OCI-LY7 (cell line): ENCODE data around the gene SFT2D2. TPM values are rescaled to one million over a fixed set of nuclear protein-coding genes. Genes with fewer than 3 reads are reported as not detected.
"Not testable (repeated sequence)": the region's sequence is repeated elsewhere in the genome, so short reads cannot be mapped to it uniquely, and the experiment has no call there.

Experiments used
- BruUV-seq: library from RNA; stranded (reverse); fragments of 400-500 nt; replicated peaks from 2 replicates; lab custom pipeline; 2021; lab: Mats Ljungman, UMichigan
- CTCF ChIA-PET: fragments of 300-600 bp; sonication (Branson Sonifier 250); formaldehyde crosslinking; loops from one replicate; lab custom pipeline; 2022; ENCODE audit warnings: antibody characterized with exemption; ENCODE audit not compliant: unreplicated experiment; lab: Charles Lee
- POLR2A ChIA-PET: fragments of 300-600 bp; sonication (Branson Sonifier 250); formaldehyde crosslinking; loops from one replicate; lab custom pipeline; 2022; ENCODE audit warnings: antibody characterized with exemption; lab: Charles Lee
- DNase-seq: peaks from one replicate; pipeline ENCODE4 v3.0.0-alpha.2; 2015; ENCODE audit warnings: low spot score
- H2AFZ ChIP-seq: fragments of 200-600 bp; sonication (generic), shearing (Covaris generic); 2 replicates; pipeline ENCODE4 v1.6.1; 2014; ENCODE audit warnings: mild to moderate bottlenecking, antibody characterized with exemption, low read length, moderate library complexity
- H3K27ac ChIP-seq: fragments of 200-600 bp; sonication (generic); 2 replicates; pipeline ENCODE4 v1.5.1; 2014; ENCODE audit warnings: mixed run types, low read depth, mild to moderate bottlenecking, moderate library complexity, low read length, inconsistent platforms; ENCODE audit not compliant: poor library complexity, severe bottlenecking
- H3K36me3 ChIP-seq: fragments of 200-600 bp; sonication (generic); 2 replicates; pipeline ENCODE4 v1.6.1; 2014; ENCODE audit warnings: mild to moderate bottlenecking, antibody characterized with exemption, low read length, moderate library complexity, mixed read lengths; ENCODE audit not compliant: insufficient read depth
- H3K4me1 ChIP-seq: fragments of 200-600 bp; sonication (generic); 2 replicates; pipeline ENCODE4 v1.5.1; 2014; ENCODE audit warnings: mild to moderate bottlenecking, low read length; ENCODE audit not compliant: insufficient read depth, poor library complexity, severe bottlenecking
- H3K4me2 ChIP-seq: fragments of 200-600 bp; sonication (generic); 2 replicates; pipeline ENCODE4 v1.6.1; 2014; ENCODE audit warnings: mild to moderate bottlenecking, low read length
- H3K4me3 ChIP-seq: fragments of 200-600 bp; sonication (generic); 2 replicates; pipeline ENCODE4 v1.5.1; 2014; ENCODE audit warnings: mild to moderate bottlenecking, low read depth, low read length; ENCODE audit not compliant: poor library complexity, severe bottlenecking
- H3K79me2 ChIP-seq: fragments of 200-600 bp; sonication (generic); 2 replicates; pipeline ENCODE4 v1.6.1; 2016; ENCODE audit warnings: low read depth, mild to moderate bottlenecking, low read length, moderate library complexity, mixed read lengths; ENCODE audit not compliant: insufficient read depth
- H3K9me2 ChIP-seq: fragments of 200-600 bp; sonication (generic); 2 replicates; pipeline ENCODE4 v1.6.1; 2016; ENCODE audit warnings: mild to moderate bottlenecking, low read length, mixed read lengths; ENCODE audit not compliant: insufficient read depth
- H3K9me3 ChIP-seq: fragments of 200-600 bp; sonication (generic); 2 replicates; pipeline ENCODE4 v1.6.1; 2014; ENCODE audit warnings: mild to moderate bottlenecking, mixed run types, low read length, mixed read lengths
- H4K20me1 ChIP-seq: fragments of 200-600 bp; sonication (generic); 2 replicates; pipeline ENCODE4 v1.6.1; 2014; ENCODE audit warnings: mild to moderate bottlenecking, antibody characterized with exemption, low read length, moderate library complexity, mixed read lengths; ENCODE audit not compliant: insufficient read depth
- CTCF ChIP-seq: fragments of 200-600 bp; sonication (generic); conservative IDR thresholded peaks from 2 replicates; pipeline ENCODE4 v1.5.1; 2014; ENCODE audit warnings: mild to moderate bottlenecking, antibody characterized with exemption, low read length, moderate library complexity, mixed read lengths
- EZH2phosphoT487 ChIP-seq: fragments of 200-600 bp; sonication (generic); IDR thresholded peaks from 2 replicates; pipeline ENCODE4 v1.6.1; 2018; ENCODE audit warnings: low read depth, borderline replicate concordance, mild to moderate bottlenecking, mixed run types, antibody characterized with exemption, low read length, moderate library complexity, mixed read lengths
- intact Hi-C: fragments of 100-400 bp; cut with micrococcal nuclease; formaldehyde crosslinking; loops from one replicate; pipeline ENCODE4 v1.10.0; 2022; ENCODE audit not compliant: unreplicated experiment
- total RNA-seq, 2 experiments: library from RNA; depleted of rRNA in 1 of 2; stranded (reverse); fragments of >200 nt in 1 of 2; shearing (Covaris generic) in 1 of 2; gene quantifications; 2 replicates each; pipeline ENCODE4 v1.2.3, GENCODE V29; 2014 to 2022

Gene SFT2D2
- total RNA-seq, 2 experiments from 2014 or later: 22.3 to 50.0 TPM

- Histone ChIP-seq H3K4me2 (no peak overlapping the region), H4K20me1 (no peaks in the 10 kb centered on the region), H3K36me3 (peaks cover 91% of the 10 kb centered on the region), H2AFZ (no peak overlapping the region), H3K4me1 (no peaks in the 10 kb centered on the region), H3K27ac (no peak overlapping the region), H3K9me2 (no peaks in the 10 kb centered on the region), H3K79me2 (no peaks in the 10 kb centered on the region), H3K9me3 (no peaks in the 10 kb centered on the region), H3K4me3 (no peak overlapping the region)
- TF ChIP-seq CTCF: no peak
- TF ChIP-seq EZH2phosphoT487: no peak
- ChIA-PET POLR2A (no interaction called here), CTCF (no interaction called here)
- BruUV-seq: no TSS peak
- no peak for DNase-seq
- intact Hi-C loops: no loop called here
Observed at GRCh38 chr1:168199056-168199455, 26.7 kb upstream of the SFT2D2 start.

- no peak for TF ChIP-seq EZH2phosphoT487
- no peak for TF ChIP-seq CTCF
- Histone ChIP-seq H3K79me2 (no peaks in the 10 kb centered on the region), H3K9me2 (no peaks in the 10 kb centered on the region), H3K27ac (no peak overlapping the region), H3K4me3 (no peak overlapping the region), H3K36me3 (peaks cover 59% of the 10 kb centered on the region), H2AFZ (no peak overlapping the region), H4K20me1 (no peaks in the 10 kb centered on the region), H3K9me3 (no peaks in the 10 kb centered on the region), H3K4me2 (no peak overlapping the region), H3K4me1 (no peaks in the 10 kb centered on the region)
- CTCF ChIA-PET: no interaction called here
- no peak for DNase-seq
- no TSS peak for BruUV-seq
- POLR2A ChIA-PET: no interaction called here
- intact Hi-C loops: no loop called here
Observed at GRCh38 chr1:168202941-168203654, 22.7 kb upstream of the SFT2D2 start.

- Histone ChIP-seq H3K9me2 (no peaks in the 10 kb centered on the region), H4K20me1 (no peaks in the 10 kb centered on the region), H3K79me2 (no peaks in the 10 kb centered on the region), H3K4me2 (no peak overlapping the region), H2AFZ (no peak overlapping the region), H3K36me3 (peaks cover 30% of the 10 kb centered on the region), H3K4me1 (no peaks in the 10 kb centered on the region), H3K27ac (no peak overlapping the region), H3K4me3 (no peak overlapping the region), H3K9me3 (no peaks in the 10 kb centered on the region)
- no TSS peak for BruUV-seq
- intact Hi-C loops: no loop called here
- no peak for DNase-seq
- no peak for TF ChIP-seq EZH2phosphoT487
- TF ChIP-seq CTCF: no peak
- CTCF ChIA-PET: no interaction called here
- POLR2A ChIA-PET: interaction anchor here (0.7 kb wide), 1 partner anchor 18 kb away, joined by 5 read pairs; no protein-coding TSS in a partner anchor
Observed at GRCh38 chr1:168206111-168206510, 19.7 kb upstream of the SFT2D2 start.

- H3K9me3 ChIP-seq, CTCF ChIA-PET, BruUV-seq, H3K4me2 ChIP-seq, H3K27ac ChIP-seq, H3K9me2 ChIP-seq, DNase-seq, intact Hi-C loops, H3K79me2 ChIP-seq, H4K20me1 ChIP-seq, POLR2A ChIA-PET, H3K4me1 ChIP-seq, H2AFZ ChIP-seq, H3K4me3 ChIP-seq: not testable (repeated sequence)
- H3K36me3 ChIP-seq: peaks cover 16% of the 10 kb centered on the region
Observed at GRCh38 chr1:168207673-168208072, 18.1 kb upstream of the SFT2D2 start.
